GM12892 (cell line): ENCODE data around the gene MT1HL1.

Experiments used
- POLR2A ChIP-seq: IDR thresholded peaks from 2 replicates; pipeline ENCODE4 v1.6.1; 2011; ENCODE audit warnings: low read depth, low read length, control low read depth
- POLR2AphosphoS5 ChIP-seq: IDR thresholded peaks from 2 replicates; pipeline ENCODE4 v1.6.1; 2011; ENCODE audit warnings: low read depth, low read length, control low read depth
- TAF1 ChIP-seq: IDR thresholded peaks from 2 replicates; pipeline ENCODE4 v1.6.1; 2011; ENCODE audit warnings: low read depth, mild to moderate bottlenecking, control low read depth, low read length, borderline replicate concordance

- no peak for TF ChIP-seq POLR2AphosphoS5
- TF ChIP-seq POLR2A, result no peak
- TF ChIP-seq TAF1, result no peak
These were observed 37.2 kb upstream of the MT1HL1 start for GRCh38 chr1:237041461-237041794.
